Tibial nerve (tissue), 3 donors: Measurements from ENCODE around the gene GPN1.

ENCODE experiments used
- CTCF ChIP-seq, 5 experiments: fragments of 200-600 bp in 3 of 5; fragments of 450-650 bp in 2 of 5; sonication (generic) in 3 of 5; IDR thresholded peaks; one replicate each; pipeline ENCODE4 v1.5.1; 2016 to 2019; ENCODE audit warnings: antibody characterized with exemption in 5 of 5, mild to moderate bottlenecking in 3 of 5, moderate library complexity in 2 of 5
- POLR2A ChIP-seq, 2 donors: fragments of 450-650 bp; IDR thresholded peaks; one replicate each; pipeline ENCODE4 v1.6.1; 2017; ENCODE audit warnings: antibody characterized with exemption in 2 of 2, mild to moderate bottlenecking in 2 of 2, moderate library complexity in 2 of 2

DNA sequence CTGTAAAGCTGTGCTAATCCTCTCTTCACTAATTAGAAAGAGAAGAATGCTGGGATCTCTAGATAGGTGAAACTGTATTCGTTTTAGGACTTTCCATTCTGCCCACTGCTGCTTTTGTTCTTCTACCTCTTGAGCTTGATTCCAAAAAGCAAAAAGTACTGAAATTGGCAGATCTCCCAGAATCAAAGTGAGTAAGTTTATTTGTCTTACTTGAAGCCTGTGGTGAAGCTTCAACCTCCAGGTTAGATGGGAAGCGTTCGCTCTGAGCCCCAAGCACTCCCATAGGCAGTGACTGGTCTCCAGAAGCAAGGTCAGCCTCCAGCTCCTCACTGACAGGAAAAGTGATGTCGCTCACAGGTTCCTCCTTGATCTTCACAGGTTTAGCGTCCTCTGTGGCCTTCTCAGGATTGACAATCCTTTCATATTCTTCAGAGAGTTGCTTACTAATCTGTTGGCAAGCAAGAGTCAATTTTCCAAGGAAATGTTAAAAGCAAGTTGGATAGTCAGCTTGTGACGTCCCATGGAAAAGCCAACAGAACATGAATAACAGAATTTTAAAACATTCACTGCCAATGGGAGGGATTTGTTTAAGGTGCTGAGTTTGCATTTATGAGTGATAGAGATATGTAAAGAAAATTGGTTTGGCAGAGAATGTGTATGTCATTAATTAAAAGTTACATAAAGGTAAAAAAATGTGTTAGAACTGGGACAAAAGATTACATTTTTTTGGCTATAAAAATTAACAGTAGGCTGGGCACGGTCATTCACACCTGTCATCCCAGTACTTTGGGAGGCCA is 26.5 kb downstream of the GPN1 start:
- TF ChIP-seq CTCF (IDR thresholded peaks at IDR 0.05), result no peak
- no peak for TF ChIP-seq POLR2A (IDR thresholded peaks at IDR 0.05)
